HCEC 1CT (cell line): Measurements from ENCODE around the gene DNM2.
"Not testable (repeated sequence)": the region's sequence is repeated elsewhere in the genome, so short reads cannot be mapped to it uniquely, and the experiment has no call there.

Experiments used
- DNase-seq: peaks from one replicate; pipeline ENCODE4 v3.0.0-alpha.2; 2017

The DNM2 gene

DNA sequence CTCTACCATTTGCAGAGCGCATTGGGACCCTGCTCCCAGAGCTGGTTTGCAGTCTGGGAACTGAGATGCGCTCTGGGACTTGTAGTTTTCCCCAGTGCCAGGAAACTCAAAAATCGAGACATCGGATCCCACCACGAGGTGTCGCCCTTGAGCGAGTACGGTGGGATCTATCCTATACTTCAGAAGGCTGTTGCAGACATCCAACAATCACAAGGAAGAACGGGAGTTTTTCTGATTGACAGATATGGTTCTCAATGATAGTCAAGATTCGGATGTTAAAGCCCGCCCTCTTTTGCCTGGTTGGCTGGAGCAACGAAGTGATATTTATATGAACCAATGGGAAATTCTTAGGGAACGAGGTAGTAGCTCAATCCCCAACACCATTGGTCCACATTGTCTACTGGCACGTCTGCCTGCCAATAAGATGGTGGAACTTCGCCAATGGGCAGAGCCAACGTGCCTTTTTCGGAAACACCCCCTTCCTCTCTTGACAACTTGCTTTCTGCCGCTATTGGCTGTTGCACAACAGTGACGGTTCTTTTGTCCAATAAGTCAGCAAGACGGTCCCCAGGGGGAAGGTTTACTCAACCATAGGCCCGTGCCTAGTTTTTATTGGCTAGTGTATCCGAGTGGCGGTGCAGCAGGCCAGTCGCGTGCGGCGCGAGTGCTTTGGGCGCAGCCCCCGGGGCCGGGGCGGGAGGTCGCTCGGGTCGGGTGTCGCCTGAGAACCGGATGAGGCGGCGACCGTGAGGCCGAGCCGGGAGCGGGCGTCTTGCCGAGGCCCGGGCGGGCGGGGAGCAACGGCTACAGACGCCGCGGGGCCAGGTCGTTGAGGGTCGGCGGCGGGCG, at the start of gene DNM2:
DNM2 (plus strand) TSS at position 724 of the 849 bp plus-strand sequence. CDS start 164 bp downstream, outside the sequence.
- DNase-seq, result peak; percentile 100

DNA sequence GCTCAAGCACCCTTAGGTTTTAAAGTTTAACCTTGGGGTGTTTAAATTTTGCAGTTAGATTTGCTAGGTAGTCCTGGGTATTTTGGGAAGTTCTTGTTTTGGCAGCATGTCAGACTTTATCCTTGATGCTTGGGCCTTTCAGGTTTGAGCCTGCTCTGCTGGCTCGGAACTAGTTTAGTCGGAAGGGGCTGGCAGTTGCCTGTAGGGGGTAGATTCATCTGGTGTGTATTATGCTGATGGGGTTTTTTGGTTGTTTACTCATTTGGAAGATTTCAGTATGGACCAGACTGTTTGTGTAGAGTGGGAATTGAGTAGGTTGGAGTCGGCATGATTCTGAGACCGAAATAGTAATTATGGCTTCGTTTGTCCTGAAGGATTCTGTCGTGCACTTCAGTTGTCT, 48.6 kb upstream of the DNM2 start:
- no peak for DNase-seq

DNA sequence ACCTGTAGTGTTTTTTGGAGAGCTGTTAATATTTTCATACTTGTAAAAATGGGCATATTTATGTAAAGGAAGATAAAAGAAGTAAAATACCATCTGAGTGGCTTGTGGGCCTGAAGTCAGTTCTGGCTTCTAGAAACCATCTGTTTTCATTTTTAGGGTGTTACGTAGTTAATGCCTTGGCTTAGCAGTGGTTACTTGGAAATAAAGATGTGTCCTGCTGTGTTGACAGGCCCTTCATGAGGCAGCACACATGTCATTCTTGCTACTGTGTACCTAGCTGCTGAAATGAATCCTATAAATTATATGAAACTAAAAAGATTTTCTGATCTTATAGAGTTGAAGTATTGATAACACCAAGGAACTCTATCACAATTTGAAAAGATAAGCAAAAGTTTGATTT, 47.7 kb upstream of the DNM2 start:
- DNase-seq, result peak; percentile 15

DNA sequence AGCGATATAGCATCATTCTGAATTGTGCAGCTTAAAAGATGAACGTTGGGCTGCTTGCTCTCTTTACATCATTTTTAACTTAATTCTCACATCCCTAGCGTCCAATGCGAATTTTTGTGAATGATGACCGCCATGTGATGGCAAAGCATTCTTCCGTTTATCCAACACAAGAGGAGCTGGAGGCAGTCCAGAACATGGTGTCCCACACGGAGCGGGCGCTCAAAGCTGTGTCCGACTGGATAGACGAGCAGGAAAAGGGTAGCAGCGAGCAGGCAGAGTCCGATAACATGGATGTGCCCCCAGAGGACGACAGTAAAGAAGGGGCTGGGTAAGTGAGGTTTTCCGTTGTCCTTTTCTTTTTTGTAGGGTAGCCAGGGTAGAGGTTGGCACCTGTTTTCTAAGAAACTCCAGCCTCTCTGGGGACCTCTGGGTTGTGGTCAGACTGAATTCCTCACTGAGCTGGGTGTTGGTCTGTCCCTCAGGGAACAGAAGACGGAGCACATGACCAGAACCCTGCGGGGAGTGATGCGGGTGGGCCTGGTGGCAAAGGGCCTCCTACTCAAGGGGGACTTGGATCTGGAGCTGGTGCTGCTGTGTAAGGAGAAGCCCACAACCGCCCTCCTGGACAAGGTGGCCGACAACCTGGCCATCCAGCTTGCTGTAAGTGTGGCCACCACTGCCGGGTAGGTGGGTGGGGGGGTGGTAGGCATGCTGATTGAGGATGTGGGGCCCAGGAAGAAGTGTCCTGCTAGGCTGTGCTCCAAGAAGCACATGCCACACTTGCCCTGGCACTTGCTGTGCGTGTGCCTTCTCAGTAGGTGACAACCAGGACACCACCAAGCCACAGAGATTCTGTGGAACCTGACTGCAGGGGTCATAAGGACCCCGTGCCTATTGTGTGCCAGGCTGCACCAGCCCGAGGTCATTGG, 46.7 kb upstream of the DNM2 start:
- no peak for DNase-seq

DNA sequence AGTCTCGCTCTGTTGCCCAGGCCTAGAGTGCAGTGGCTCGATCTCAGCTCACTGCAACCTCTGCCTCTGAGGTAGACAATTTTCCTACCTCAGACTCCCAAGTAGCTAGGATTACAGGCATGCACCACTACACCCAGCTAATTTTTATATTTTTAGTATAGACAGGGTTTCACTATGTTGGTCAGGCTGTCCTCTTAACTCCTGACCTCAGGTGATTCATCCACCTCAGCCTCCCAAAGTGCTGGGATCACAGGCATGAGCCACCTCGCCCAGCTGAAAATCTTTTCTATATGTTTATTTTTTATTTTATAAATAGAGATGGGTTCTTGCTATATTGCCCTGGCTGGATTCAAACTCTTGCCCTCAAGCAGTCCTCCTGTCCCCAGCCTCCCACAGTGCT, 46.0 kb upstream of the DNM2 start:
- DNase-seq, result not testable (repeated sequence)

DNA sequence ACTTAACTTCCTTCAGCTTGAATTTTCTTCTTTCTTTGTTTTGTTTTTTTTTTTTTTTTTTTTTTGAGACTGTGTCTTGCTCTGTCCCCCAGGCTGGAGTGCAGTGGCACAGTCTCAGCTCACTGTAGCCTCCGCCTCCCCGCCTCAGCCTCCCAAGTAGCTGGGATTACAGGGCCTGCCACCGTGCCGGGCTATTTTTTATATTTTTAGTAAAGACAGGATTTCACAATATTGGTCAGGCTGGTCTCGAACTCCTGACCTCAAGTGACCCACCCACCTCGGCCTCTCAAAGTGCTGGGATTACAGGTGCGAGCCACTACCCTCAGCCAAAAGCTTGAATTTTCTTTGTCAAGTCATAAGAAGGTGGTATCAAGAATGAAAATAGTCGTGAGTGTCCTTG, 42.7 kb upstream of the DNM2 start:
- not testable (repeated sequence) for DNase-seq

DNA sequence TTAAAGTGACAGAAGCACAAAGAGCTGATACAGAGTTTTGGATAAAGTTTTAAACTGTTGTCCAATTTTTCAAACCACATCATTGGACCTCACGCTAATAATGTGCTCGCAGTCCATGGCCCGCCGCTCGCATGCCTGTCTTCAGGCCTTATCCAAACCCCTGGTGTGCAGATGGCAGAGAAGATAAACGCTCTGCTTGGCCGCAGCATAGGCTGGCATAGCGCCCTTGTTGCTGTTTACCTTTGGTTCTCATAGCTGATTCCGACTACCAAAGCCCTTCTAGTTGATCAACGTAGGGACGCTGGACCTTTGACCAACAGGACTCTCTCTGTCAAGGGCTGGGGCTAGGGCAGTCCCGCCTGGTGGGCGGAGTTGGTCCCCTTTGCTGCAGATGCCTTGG, 40.1 kb upstream of the DNM2 start:
- no peak for DNase-seq

DNA sequence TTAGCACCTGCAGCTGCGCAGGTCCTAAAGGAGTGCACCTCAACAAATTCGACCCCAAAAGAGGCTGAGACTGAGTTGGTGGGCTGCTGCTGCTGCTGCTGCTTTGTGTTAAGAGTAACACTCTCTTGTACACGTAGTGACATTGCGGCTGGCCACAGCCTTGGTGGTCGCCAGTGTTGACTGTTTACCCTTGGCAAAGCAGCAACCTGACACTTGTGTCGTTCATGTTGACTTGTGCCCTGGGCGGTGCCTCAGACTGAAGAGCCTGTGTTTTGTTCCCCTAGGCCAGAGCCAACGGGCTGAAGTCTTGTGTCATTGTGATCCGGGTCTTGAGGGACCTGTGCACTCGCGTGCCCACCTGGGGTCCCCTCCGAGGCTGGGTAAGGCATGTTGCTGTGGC, 39.1 kb upstream of the DNM2 start:
- no peak for DNase-seq

DNA sequence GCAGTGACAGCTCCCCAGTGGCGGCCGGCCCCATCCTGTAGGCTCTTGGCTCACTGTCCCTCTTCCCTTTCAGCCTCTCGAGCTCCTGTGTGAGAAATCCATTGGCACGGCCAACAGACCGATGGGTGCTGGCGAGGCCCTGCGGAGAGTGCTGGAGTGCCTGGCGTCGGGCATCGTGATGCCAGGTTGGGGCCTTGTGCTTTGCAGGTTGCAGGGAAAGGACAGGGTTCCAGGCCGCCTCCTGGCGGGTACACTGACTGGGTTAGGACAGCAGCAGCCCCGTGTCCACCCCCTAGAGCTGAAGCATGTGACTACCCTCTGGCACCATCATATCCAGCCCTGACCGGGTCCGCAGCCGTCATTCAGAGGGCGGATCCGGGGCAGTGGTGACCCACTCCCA, 38.1 kb upstream of the DNM2 start:
- DNase-seq, result no peak

DNA sequence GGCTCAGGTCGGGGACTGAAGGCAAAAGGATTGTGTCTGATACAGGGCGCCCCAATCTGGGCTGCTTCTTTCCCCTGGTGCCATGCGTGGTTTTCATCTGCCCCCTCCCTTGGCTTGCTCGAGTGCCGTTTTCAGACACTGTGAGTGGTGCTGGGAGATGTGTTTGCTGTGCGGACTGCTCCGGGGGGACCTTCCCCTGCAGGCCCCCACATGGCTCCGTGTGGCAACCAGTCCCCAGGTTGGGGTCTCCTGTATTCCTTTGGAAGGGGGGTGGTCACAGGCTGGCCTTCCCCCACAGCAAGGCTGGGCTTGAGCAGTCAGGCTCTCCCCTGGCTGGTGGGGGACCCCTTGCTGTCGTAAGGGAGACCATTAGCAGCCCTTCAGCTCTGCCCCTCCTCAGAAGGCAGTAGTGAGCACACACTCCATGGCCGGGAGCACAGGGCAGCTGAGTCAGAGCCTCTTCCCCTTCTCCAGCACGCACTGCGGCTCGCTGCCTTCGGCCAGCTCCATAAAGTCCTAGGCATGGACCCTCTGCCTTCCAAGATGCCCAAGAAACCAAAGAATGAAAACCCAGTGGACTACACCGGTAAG, 37.2 kb upstream of the DNM2 start:
- DNase-seq, result no peak

DNA sequence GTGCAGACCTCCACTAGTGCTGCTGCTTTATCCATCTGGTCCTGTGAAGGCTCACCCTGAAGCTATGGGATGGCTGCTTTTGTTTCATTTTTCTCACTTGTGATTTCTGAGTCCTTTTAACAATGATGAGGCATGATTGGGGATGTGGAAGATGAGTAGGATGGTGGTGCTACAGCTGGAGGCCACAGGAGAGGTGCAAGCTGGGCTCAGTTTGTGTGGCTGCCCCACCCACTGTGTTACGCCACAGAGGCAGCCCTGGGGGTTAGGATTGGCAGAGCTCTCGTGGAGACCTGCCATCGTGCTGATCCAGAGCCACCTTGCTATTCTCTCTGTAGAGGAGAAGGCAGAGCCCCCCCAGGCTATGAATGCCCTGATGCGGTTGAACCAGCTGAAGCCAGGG, 36.2 kb upstream of the DNM2 start:
- no peak for DNase-seq

DNA sequence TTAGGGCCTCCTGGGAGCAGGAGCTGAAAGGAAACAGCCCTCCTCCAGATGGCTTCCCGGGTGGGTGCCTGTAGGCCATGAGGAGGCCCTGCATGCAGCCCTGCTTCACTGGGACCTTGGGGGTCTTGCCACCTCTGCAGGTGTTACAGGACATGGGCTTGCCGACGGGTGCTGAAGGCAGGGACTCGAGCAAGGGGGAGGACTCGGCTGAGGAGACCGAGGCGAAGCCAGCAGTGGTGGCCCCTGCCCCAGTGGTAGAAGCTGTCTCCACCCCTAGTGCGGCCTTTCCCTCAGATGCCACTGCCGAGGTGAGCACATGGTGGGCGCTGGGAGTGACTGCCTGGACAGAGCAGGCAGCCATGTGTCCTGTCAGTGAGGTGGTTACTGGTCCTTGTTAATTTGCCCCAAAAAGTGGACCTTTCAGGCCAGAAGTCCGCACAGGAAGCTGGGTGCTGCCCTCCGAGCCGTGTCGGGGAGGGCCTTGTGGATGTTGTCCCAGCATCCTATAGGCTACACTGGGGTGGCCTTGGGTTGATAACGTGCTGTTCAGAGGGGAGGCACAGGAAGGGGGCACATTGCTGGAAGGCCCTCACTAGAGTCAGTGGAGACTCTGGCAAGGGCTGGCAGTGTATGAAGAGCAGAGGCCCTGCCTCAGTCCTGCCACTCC, 35.3 kb upstream of the DNM2 start:
- no peak for DNase-seq

DNA sequence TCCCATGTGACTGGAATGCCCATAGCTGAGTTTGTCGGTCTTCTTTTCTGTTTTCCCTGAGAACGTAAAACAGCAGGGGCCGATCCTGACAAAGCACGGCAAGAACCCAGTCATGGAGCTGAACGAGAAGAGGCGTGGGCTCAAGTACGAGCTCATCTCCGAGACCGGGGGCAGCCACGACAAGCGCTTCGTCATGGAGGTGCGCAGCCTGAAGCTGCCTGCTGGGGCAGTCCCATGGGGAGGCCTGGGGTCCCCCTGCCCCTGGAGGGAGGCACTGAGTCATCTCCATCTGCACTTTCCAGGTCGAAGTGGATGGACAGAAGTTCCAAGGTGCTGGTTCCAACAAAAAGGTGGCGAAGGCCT, 34.8 kb upstream of the DNM2 start:
- no peak for DNase-seq

DNA sequence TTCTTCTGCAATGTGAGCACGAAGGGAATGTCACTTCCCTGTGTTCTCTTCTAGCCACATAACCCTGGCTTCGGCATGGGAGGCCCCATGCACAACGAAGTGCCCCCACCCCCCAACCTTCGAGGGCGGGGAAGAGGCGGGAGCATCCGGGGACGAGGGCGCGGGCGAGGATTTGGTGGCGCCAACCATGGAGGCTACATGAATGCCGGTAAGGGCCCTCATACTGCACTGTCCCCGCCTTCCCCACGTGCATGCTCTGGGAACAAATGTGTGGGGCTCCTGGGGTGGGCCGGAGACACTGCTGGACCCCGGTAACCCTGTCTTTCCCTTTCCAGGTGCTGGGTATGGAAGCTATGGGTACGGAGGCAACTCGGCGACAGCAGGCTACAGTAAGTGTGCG, 34.3 kb upstream of the DNM2 start:
- DNase-seq, result no peak

DNA sequence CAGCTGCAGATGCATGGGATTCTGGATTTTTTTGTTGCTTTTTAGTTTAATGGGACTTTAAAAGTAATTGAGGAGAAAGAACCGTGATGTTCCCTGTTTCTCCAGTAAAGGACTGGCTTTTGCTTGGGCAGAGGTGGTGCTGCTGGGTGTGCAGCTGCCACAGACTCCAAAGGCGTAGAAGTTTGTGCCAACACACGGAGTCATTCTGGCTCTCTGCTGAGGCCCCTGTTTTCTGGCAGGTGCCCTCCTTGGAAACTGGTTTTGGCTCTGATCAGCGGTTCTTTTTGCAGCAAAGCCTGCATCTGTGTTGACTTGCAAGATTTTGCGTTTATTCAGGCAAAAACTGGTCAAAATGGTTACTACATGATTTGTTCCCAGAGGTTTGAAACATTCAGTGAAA, 32.7 kb upstream of the DNM2 start:
- DNase-seq, result no peak

DNA sequence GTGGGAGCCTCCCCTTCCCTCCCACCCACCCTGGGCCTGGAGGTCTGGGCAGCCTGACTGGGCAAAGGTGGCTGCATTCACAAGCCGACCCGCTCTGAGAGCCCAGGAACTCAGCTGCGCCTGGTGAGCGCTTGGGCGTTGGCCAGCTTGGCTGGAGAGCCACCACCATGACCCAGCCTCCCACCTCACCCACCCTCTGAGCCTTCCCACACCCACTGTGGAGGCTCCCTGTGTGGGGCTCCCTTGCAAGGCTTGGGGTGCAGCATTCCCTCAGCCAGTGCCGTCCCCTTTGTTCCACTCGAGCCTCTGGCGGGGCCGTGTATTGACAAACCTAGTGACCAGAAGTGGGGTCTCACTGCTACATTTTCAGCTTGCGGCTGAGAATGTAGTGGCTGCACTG, 31.7 kb upstream of the DNM2 start:
- no peak for DNase-seq

DNA sequence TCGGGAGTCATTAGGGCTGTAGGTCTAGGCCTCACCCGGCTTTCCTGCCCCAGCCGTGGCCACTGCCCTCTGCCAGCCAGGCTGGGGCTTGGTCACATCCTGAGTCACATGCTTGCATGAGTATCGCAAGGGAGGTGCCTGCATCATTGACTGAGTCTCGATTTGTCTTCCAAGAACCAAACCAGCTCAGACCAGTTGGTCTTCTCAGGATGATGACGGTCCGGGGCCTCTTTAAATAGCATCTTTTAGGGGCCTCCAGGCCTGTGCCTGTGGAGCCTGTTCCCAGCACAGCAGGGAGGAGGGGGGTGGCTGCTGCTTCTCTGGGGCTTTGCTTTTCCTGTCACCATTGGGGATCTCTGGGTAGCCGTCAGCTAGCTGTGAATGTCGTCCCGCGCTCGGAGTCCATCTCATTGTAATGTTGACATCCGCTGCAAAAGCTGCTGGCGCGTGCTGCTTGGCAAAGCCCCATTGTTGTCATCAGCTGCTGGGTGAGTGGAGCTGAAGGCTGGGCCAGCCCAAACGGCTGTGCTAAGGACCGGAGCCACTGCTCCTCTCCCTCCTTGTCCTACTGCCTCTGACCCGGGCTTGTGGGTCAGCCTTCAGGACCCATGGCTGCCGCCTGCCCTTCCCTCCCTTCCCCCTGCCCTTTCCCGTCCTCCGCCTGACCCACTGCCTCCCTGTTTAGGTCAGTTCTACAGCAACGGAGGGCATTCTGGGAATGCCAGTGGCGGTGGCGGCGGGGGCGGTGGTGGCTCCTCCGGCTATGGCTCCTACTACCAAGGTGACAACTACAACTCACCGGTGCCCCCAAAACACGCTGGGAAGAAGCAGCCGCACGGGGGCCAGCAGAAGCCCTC, 31.0 kb upstream of the DNM2 start:
- DNase-seq, result no peak

DNA sequence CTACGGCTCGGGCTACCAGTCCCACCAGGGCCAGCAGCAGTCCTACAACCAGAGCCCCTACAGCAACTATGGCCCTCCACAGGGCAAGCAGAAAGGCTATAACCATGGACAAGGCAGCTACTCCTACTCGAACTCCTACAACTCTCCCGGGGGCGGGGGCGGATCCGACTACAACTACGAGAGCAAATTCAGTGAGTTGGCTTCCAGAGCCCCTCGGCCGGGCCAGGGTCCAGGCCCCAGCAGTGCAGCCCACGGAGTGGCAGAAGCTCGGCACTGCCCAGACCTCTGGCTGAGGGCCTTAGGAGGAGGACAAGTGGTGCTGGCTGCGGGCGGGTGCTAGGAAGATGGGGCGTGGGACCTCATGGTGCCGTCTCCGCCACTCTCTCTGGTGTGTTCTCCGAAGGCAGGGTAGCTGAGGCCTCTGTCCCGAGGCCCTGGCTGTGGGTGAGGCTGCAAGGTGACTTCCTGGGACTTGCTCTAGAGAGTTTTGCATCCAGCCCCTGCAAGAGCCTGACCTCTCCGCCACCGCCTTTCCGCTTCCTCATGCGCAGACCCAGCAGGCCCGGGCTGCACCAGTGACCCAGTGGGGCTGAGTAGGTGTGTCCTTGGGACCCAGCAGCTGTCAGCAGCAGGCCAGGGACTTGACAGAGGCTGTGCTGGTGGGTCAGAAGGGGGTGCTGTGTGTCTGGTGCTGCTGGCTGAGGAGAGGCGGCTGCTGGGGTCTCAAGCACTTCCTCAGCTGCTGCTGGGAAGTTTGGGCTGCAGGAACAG, 30.2 kb upstream of the DNM2 start:
- no peak for DNase-seq

DNA sequence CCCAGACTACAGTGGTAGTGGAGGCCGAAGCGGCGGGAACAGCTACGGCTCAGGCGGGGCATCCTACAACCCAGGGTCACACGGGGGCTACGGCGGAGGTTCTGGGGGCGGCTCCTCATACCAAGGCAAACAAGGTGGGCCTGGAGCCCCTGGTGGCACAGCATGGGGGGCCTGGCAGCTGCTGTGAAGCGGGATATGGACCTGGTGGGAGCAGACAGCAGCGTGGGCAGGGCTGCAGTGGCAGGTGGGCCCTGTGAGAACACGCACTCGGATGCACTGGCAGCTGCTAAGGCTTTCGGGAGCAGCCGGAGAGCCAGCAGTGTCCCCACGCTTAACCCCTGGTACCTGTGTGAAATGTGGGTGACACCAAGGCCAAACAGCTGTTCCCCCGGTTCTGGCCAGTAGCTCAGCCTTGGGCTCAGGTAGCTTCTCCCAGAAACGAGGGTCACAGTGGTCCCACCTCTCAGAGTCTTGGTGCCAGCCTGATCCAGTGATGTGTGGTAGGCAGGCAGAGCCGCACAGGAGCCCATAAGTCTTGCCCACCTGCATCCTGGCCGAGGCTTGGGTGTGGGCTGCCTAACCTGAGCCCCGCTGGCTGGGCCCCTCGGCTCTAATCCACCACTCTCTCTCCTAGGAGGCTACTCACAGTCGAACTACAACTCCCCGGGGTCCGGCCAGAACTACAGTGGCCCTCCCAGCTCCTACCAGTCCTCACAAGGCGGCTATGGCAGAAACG, 29.2 kb upstream of the DNM2 start:
- DNase-seq, result no peak

DNA sequence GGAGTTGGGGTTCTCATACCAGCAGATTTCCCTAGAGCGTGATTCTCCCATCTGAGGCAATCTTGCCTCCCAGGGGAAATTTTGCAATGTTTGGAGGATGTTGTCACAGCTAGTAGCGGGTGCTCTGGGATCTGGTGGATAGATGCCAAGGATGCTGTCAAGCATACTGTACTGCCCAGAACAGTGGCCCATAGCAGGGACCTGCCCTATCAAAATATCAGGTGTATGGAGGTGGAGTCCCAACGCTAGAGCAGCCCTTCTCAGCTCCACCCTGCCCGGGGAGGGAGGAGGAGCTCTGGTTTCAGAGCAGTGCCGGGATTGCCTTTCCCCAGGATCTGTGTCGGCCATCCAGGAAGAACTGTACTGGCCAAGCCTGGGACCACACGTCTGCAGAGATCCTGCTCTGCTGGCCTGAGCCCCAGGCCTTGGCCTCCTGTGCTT, 27.5 kb upstream of the DNM2 start:
- DNase-seq, result peak; percentile 39
